ENCODE data around the gene MYH3. TPM values are rescaled to one million over a fixed set of nuclear protein-coding genes. Genes with fewer than 3 reads are reported as not detected.

Gene MYH3
- total and polyA plus RNA-seq, 5 experiments from 2014 or later = 0.39 to 16.0 (median 1.1) TPM

DNA sequence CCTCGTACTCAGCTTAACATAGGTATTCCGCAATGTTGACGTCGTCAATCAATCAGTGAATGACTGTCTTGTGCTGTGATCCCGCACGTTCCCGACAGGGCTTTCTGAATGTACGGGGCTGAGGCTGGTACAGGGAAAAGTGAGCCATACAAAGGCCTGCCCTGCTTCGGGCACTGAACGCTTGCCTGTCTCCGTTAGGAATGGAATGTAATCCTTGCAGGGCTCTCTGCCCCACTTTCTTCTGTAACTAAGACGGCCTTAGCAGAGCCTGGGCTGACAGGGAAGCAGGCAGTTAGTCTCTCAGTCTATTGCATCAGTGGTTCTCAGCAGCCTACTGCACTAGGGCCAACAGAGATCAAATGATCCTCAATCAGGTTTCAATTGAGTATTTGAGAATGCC lies 16.2 kb upstream of the MYH3 start:
- no peaks in the 10 kb centered on the region for H3K27me3 Mint-ChIP-seq
- DNase-seq (no peak), ATAC-seq (no peak)
- no peaks in the 10 kb centered on the region for H3K9me3 Mint-ChIP-seq
- H3K36me3 Mint-ChIP-seq = peaks cover 0 to 62% (median 10%) of the 10 kb centered on the region in 3 donors
- POLR2A ChIA-PET = no interaction called here
- H3K27ac Mint-ChIP-seq = no peak overlapping the region
- no peaks in the 10 kb centered on the region for H3K4me1 Mint-ChIP-seq
- H3K4me3 Mint-ChIP-seq = no peak overlapping the region

DNA sequence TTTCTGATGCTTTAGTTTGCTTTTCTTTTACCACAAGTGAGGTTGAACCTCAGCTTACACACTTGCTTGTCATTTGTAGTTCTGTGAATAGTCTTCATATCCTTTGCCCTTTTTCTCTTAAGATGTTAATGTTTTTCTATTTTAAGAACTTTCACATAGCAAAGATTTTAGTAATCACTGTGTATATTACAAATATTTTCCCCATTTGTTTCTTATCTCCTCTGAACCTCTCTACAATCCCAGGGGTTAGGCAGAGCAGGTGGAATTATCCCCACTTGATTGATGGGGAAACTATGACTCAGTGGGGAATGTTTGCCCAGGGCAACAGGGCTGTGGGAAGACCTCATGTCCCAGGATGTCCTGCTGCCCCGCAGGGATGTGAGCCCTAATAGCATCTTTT lies 11.7 kb upstream of the MYH3 start:
- POLR2A ChIA-PET = interaction anchor here (0.7 kb wide), 1 partner anchor 690 kb away, joined by 4 read pairs; no protein-coding TSS in a partner anchor
- Mint-ChIP-seq H3K9me3 (no peaks in the 10 kb centered on the region), H3K4me3 (no peak overlapping the region), H3K36me3 (peaks cover 0 to 42% (median 2%) of the 10 kb centered on the region in 3 donors), H3K27me3 (no peaks in the 10 kb centered on the region), H3K27ac (peak overlapping the region in 1 of 10 donors; percentile 29), H3K4me1 (no peaks in the 10 kb centered on the region)
- DNase-seq (no peak), ATAC-seq (no peak)

DNA sequence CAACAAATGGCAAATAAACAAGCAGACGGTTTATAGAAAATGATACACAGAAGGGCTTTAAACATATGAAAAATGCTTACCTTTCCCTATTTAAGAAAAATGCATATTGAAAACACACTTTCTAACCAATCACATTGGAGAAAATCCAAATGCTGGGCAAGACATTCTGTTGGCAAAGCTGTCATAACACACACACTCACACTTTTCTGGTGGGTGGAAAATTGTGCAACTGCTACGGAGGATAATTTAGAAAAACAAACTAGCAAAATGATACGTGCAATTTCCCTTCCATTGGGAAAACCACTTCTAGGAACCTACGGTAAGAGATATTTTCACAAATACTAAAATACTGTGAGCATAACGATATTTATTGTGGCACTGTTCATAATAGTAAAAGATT lies 9.8 kb upstream of the MYH3 start:
- H3K9me3 Mint-ChIP-seq = no peaks in the 10 kb centered on the region
- no peak for ATAC-seq
- H3K27me3 Mint-ChIP-seq = no peaks in the 10 kb centered on the region
- peaks cover 0 to 32% (median 2%) of the 10 kb centered on the region in 3 donors for H3K36me3 Mint-ChIP-seq
- no peak overlapping the region for H3K27ac Mint-ChIP-seq
- POLR2A ChIA-PET = no interaction called here
- no peak for DNase-seq
- no peaks in the 10 kb centered on the region for H3K4me1 Mint-ChIP-seq
- H3K4me3 Mint-ChIP-seq = no peak overlapping the region

DNA sequence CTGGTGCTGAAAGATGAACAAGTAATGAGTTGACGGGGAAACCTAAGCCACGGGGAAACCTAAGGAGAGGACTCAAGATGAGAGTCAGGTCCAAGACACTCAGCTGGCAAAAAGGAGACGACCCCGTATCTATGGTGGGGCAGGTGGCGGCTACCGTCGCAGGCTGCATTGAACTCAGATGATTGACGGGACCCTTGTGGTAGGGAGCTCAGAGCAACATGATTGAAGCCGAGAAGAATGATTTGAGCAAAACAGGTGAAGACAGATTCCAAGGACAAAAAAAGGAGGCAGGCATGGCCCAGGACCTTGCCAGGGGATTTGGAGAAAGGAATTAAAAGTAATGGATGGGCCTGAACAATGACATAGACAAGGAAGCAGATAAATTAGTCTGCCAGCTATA lies 7.5 kb upstream of the MYH3 start:
- Mint-ChIP-seq H3K36me3 (peaks cover 0 to 37% (median 3%) of the 10 kb centered on the region in 3 donors), H3K4me1 (no peaks in the 10 kb centered on the region), H3K4me3 (no peak overlapping the region), H3K27ac (peak overlapping the region in 1 of 10 donors; percentile 45), H3K27me3 (no peaks in the 10 kb centered on the region), H3K9me3 (no peaks in the 10 kb centered on the region)
- DNase-seq (no peak), ATAC-seq (no peak)
- POLR2A ChIA-PET = interaction anchor here (0.7 kb wide), 1 partner anchor 11 kb away, joined by 5 read pairs; no protein-coding TSS in a partner anchor

DNA sequence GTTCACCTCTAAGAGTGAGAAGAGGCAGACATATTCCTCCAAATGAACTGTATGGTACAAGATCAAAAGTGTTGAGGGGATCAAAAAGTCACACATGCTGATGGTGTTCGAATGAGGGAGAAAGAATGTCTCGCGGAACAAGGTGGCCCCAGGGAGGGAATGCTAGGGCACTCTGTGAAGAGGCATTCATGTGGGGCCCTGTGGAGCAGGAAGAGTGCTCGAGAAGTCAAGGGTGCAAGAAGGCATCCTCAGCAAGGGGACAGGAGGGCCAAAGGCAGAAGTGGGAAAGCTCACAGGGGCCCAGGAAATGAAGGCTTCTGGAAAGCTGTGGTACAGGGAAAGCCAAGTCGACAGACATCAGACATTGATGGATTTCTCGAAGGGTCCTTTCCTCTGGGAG lies 6.1 kb upstream of the MYH3 start:
- peaks cover 0 to 44% (median 7%) of the 10 kb centered on the region in 3 donors for H3K36me3 Mint-ChIP-seq
- ATAC-seq = no peak
- H3K27me3 Mint-ChIP-seq = no peaks in the 10 kb centered on the region
- no peaks in the 10 kb centered on the region for H3K9me3 Mint-ChIP-seq
- POLR2A ChIA-PET = no interaction called here
- H3K4me3 Mint-ChIP-seq = no peak overlapping the region
- peaks cover 0 to 2% (median 0%) of the 10 kb centered on the region in 4 donors for H3K4me1 Mint-ChIP-seq
- peak overlapping the region in 1 of 10 donors; percentile 30 for H3K27ac Mint-ChIP-seq
- DNase-seq = no peak

DNA sequence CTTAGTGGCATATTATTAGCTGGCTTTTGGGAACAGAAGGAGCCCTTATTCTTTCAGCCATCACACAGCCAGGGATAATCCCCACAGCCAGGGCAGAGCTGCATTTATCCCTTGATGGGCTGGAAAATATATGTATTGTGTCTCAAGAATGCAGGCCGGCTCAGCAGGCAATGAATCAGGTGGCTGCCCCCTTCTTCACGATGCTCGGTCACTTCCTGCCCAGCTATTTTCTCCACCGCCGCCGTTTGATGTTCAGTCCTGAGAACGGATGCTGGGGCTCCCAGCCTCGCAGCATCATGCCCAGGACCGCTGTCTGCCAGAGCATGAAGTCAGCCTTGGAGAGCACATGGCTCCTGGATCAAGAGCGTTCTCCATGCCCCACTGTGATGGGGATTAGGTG lies 4.3 kb upstream of the MYH3 start:
- Mint-ChIP-seq H3K9me3 (no peaks in the 10 kb centered on the region), H3K27me3 (no peaks in the 10 kb centered on the region)
- ATAC-seq = no peak

DNA sequence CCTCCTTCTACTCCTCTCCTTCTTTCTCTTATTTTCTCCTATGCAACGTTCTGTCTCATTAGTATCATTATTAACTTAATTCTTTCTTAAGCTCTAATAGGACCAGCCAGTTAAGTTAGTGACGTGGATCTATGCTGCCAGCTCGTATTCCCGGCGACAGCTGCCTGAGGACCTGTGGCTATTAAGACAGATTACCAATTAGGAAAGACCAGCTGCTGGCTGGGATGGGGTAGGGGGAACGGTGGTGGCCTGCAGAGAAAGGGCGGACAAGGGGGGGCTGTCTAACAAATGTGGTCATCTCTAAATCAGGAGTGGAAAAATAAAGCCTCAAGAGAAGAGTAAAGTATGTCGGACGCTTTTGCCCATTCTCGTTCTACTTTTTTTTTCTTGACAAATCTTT lies 770 bp upstream of the MYH3 start:
- Mint-ChIP-seq H3K4me3 (no peak overlapping the region), H3K9me3 (no peaks in the 10 kb centered on the region), H3K27ac (peak overlapping the region in 1 of 10 donors; percentile 70), H3K27me3 (no peaks in the 10 kb centered on the region), H3K36me3 (peaks cover 0 to 20% (median 5%) of the 10 kb centered on the region in 3 donors), H3K4me1 (peaks cover 8 to 15% (median 12%) of the 10 kb centered on the region in 4 donors)
- DNase-seq = no peak
- no peak for ATAC-seq
- POLR2A ChIA-PET = no interaction called here

More for the DNA sequence above, 4.3 kb upstream of the MYH3 start:
- H3K36me3 Mint-ChIP-seq = peaks cover 0 to 38% (median 7%) of the 10 kb centered on the region in 3 donors
- H3K4me3 Mint-ChIP-seq = no peak overlapping the region
- H3K4me1 Mint-ChIP-seq = peaks cover 0 to 2% (median 0%) of the 10 kb centered on the region in 4 donors
- POLR2A ChIA-PET = no interaction called here
- no peak for DNase-seq
- peak overlapping the region in 3 of 10 donors; percentile 41 to 82 (median 51) for H3K27ac Mint-ChIP-seq

DNA sequence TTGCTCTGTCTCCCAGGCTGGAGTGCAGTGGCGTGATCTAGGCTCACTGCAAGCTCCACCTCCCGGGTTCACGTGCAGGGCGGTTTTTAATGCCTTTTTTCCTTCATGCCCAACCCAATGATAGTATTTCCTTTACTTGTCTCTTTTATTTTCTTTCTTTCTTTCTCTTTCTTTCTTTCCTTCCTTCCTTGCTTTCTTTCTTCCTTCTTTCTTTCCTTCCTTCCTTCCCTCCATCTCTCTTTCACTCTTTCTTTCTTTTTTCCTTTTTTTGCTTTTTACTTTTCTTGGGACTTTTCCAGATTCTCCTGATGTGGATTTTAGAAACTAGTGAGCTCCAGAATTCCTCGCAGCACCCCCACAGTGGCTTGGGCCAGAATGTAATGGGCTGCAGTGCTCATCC lies 3.1 kb downstream of the MYH3 start:
- Mint-ChIP-seq H3K36me3 (peaks cover 0 to 9% (median 6%) of the 10 kb centered on the region in 3 donors), H3K4me3 (peak overlapping the region in 2 of 10 donors; percentile 13 to 75), H3K27ac (peak overlapping the region in 3 of 10 donors; percentile 35 to 92 (median 70)), H3K4me1 (peaks cover 13 to 24% (median 17%) of the 10 kb centered on the region in 4 donors), H3K27me3 (no peaks in the 10 kb centered on the region), H3K9me3 (no peaks in the 10 kb centered on the region)
- no peak for ATAC-seq
- DNase-seq = no peak
- POLR2A ChIA-PET = no interaction called here

DNA sequence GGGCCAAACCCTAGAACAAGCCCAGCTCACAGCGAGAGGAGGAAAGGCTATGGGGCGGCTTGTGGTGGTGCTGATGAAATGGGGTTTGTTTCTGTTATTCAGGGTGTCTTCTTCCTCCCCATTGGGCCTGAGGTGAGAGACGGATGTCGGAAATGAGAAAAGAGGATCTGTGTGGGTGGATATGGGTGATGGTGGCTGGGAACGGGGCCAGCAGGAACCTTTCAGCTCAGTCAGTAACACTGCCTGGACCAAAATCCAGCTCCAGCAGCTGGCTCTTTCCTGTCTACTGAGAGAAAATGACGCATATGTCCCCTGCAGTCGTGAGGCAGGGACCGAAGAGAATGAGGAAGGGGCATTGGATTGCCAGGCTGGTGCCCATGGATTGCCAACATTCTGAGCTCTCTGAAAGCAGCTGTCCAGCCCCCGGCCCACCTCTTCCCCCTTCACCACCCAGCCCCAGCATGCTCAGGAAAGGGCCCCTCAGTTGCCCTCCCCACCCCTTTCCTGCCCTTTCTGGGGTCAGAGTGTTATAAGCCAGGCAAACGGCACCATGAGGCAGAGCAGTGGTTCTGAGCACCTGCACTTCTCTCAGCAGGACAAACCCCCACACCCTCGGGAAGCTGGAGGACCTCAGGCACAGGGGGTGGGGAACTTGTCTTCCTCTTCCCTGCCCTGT lies 4.0 kb downstream of the MYH3 start:
- peak in 1 of 2 donors; percentile 79 for ATAC-seq
- peaks cover 11 to 24% (median 17%) of the 10 kb centered on the region in 4 donors for H3K4me1 Mint-ChIP-seq
- no peaks in the 10 kb centered on the region for H3K9me3 Mint-ChIP-seq
- peak overlapping the region in 7 of 10 donors; percentile 13 to 75 (median 50) for H3K4me3 Mint-ChIP-seq
- H3K27me3 Mint-ChIP-seq = no peaks in the 10 kb centered on the region
- POLR2A ChIA-PET = interaction anchor here (0.6 kb wide), 1 partner anchor 11 kb away, joined by 5 read pairs; no protein-coding TSS in a partner anchor
- DNase-seq = peak in 2 of 10 donors; percentile 18 to 26
- peak overlapping the region in 7 of 10 donors; percentile 13 to 85 (median 77) for H3K27ac Mint-ChIP-seq
- H3K36me3 Mint-ChIP-seq = peaks cover 0 to 10% (median 9%) of the 10 kb centered on the region in 3 donors

DNA sequence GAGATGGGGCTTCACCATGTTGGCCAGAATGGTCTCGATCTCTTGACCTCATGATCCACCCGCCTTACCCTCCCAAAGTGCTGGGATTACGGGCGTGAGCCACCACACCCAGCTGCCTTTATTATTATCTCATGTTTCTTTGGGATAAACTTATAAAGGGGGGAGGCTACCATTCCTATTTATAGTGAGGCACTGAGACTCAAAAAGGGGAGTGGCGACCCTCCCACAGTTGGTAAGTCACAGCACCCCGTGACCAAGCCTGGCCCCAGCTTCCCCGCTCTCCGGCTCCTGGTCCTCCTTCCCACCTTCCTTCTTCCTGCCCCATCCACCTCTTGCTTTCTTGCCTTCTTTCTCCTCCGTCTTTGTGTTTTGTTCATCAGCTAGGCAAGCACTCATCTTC lies 5.2 kb downstream of the MYH3 start:
- POLR2A ChIA-PET = no interaction called here
- no peak for DNase-seq
- Mint-ChIP-seq H3K4me3 (no peak overlapping the region), H3K27me3 (no peaks in the 10 kb centered on the region), H3K36me3 (peaks cover 0 to 11% (median 9%) of the 10 kb centered on the region in 3 donors), H3K4me1 (peaks cover 11 to 24% (median 17%) of the 10 kb centered on the region in 4 donors), H3K27ac (peak overlapping the region in 5 of 10 donors; percentile 27 to 74 (median 40)), H3K9me3 (no peaks in the 10 kb centered on the region)
- ATAC-seq = no peak

DNA sequence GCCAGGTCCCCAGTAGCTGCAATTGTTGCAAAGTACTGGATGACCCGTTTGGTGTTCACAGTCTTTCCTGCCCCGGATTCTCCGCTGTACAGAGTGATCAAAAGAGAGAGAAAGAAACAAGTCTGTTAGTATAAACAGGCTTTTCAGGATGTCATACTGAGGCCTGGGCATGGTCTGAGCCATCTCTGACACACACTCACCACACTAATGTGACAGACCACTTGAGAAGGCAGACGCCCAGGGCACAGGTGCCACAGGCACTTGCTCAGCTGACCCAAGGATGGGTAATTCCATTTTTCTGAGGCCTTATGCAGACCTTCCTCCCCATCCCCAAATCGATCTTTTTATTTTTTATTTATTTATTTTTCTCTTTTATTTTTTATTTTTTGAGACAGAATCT lies 7.5 kb downstream of the MYH3 start:
- ATAC-seq = no peak

DNA sequence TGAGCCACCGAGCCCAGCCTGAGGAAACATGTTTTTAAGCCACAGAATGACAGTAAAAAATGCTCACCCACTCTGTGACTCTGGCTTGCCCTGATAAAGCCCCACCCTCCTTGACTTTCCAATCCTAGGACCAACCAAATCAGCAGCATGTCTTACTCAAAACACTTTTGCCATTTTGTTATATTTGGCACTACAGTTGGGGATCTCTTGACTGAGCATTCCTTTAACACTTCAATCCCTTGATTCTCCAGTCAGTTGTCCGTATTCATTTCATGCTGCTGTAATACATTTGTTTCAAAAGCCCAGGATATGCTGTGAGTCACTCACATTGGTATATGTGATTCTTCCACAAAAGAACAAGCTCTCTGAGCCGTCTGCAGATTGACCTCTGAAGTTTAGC lies 8.2 kb downstream of the MYH3 start:
- DNase-seq = no peak
- H3K36me3 Mint-ChIP-seq = peaks cover 6 to 27% (median 22%) of the 10 kb centered on the region in 3 donors
- peak overlapping the region in 1 of 10 donors; percentile 8 for H3K27ac Mint-ChIP-seq
- POLR2A ChIA-PET = no interaction called here
- H3K9me3 Mint-ChIP-seq = no peaks in the 10 kb centered on the region
- H3K4me1 Mint-ChIP-seq = peaks cover 11 to 20% (median 14%) of the 10 kb centered on the region in 4 donors
- ATAC-seq = no peak
- H3K4me3 Mint-ChIP-seq = no peak overlapping the region
- no peaks in the 10 kb centered on the region for H3K27me3 Mint-ChIP-seq

More for the DNA sequence above, 7.5 kb downstream of the MYH3 start:
- Mint-ChIP-seq H3K9me3 (no peaks in the 10 kb centered on the region), H3K27ac (peak overlapping the region in 1 of 10 donors; percentile 15), H3K4me3 (no peak overlapping the region), H3K4me1 (peaks cover 11 to 24% (median 17%) of the 10 kb centered on the region in 4 donors), H3K36me3 (peaks cover 0 to 21% (median 15%) of the 10 kb centered on the region in 3 donors), H3K27me3 (no peaks in the 10 kb centered on the region)
- no peak for DNase-seq
- POLR2A ChIA-PET = no interaction called here

DNA sequence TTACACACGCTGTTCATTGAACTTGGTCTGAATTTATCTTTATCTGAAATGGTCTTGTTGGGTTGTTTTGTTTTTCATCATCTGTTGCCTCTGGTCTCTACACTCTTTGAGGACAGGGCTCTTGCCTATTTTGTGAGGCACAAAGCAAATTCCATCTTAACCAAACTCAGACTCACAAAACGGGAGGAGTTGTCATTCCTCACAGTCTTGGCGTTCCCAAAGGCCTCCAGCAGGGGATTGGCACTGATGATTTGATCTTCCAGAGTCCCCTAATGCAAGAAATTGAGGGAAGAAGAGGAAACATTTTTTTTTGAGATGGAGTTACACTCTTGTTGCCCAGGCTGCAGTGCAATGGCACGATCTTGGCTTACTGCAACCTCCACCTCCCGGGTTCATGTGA lies 8.7 kb downstream of the MYH3 start:
- Mint-ChIP-seq H3K4me3 (no peak overlapping the region), H3K4me1 (peaks cover 8 to 14% (median 10%) of the 10 kb centered on the region in 4 donors), H3K9me3 (no peaks in the 10 kb centered on the region), H3K27ac (peak overlapping the region in 2 of 10 donors; percentile 26 to 41), H3K27me3 (no peaks in the 10 kb centered on the region), H3K36me3 (peaks cover 6 to 33% (median 22%) of the 10 kb centered on the region in 3 donors)
- DNase-seq (no peak), ATAC-seq (no peak)
- POLR2A ChIA-PET = no interaction called here
